Activated CD4-positive, CD25-positive, alpha-beta regulatory T cell treated with anti-CD3 and anti-CD28 coated beads, Interleukin-2, amount 50 U/mL, for 72 hours (primary cell): Measurements from ENCODE around the gene MTHFS.

ENCODE experiments used
- DNase-seq: peaks from one replicate; pipeline ENCODE4 v3.0.0; 2021

MTHFS gene

GRCh38 chr15:79874242-79874641, 22.6 kb downstream of the MTHFS start:
- DNase-seq, result no peak

- no peak for DNase-seq
Measured at GRCh38 chr15:79872358-79873017, 24.3 kb downstream of the MTHFS start.

GRCh38 chr15:79868554-79868953, 28.3 kb downstream of the MTHFS start:
- DNase-seq, result no peak

GRCh38 chr15:79863886-79864285, 32.9 kb downstream of the MTHFS start:
- DNase-seq, result no peak

- DNase-seq, result no peak
Measured at GRCh38 chr15:79862191-79862590, 34.6 kb downstream of the MTHFS start.

GRCh38 chr15:79860661-79861060, 36.2 kb downstream of the MTHFS start:
- no peak for DNase-seq

- no peak for DNase-seq
Measured at GRCh38 chr15:79858469-79858868, 38.3 kb downstream of the MTHFS start.

GRCh38 chr15:79853492-79854328, 43.1 kb downstream of the MTHFS start:
- peak; percentile 40 for DNase-seq

GRCh38 chr15:79849789-79850188, 47.0 kb downstream of the MTHFS start:
- DNase-seq, result no peak

- no peak for DNase-seq
Measured at GRCh38 chr15:79846539-79846938, 50.3 kb downstream of the MTHFS start.

- no peak for DNase-seq
Measured at GRCh38 chr15:79844221-79844620, 52.6 kb downstream of the MTHFS start.

- no peak for DNase-seq
Measured at GRCh38 chr15:79837846-79838245, 59.0 kb downstream of the MTHFS start.

- DNase-seq, result no peak
Measured at GRCh38 chr15:79834495-79834894, 62.3 kb downstream of the MTHFS start.

GRCh38 chr15:79832367-79833120, 64.3 kb downstream of the MTHFS start:
- no peak for DNase-seq

GRCh38 chr15:79831604-79832003, 65.2 kb downstream of the MTHFS start:
- no peak for DNase-seq

- no peak for DNase-seq
Measured at GRCh38 chr15:79829950-79830349, 66.9 kb downstream of the MTHFS start.

GRCh38 chr15:79828447-79828846, 68.4 kb downstream of the MTHFS start:
- no peak for DNase-seq

GRCh38 chr15:79826800-79827199, 70.0 kb downstream of the MTHFS start:
- DNase-seq, result no peak

GRCh38 chr15:79824136-79824701, 72.6 kb downstream of the MTHFS start:
- no peak for DNase-seq

- DNase-seq, result no peak
Measured at GRCh38 chr15:79820820-79821219, 76.0 kb downstream of the MTHFS start.

- DNase-seq, result no peak
Measured at GRCh38 chr15:79820176-79820575, 76.6 kb downstream of the MTHFS start.

GRCh38 chr15:79816571-79816970, 80.2 kb downstream of the MTHFS start:
- no peak for DNase-seq

GRCh38 chr15:79815468-79815867, 81.3 kb downstream of the MTHFS start:
- DNase-seq, result no peak
